ENCODE data around the gene ERBB4.

- TF ChIP-seq CTCF (IDR thresholded peaks at IDR 0.05; ENCODE audit: low read depth, low read length, poor library complexity, severe bottlenecking) (no peak), EZH2phosphoT487 (IDR thresholded peaks at IDR 0.05; ENCODE audit: borderline replicate concordance, low read length) (no peak)
Measured at GRCh38 chr2:212526059-212526458, 12.5 kb downstream of the ERBB4 start.

All from DOHH2 (cell line).